ENCODE measurements around the gene ZBTB33. TPM values are rescaled to one million over a fixed set of nuclear protein-coding genes. Genes with fewer than 3 reads are reported as not detected.

Gene ZBTB33
- total RNA-seq, result 10.0 TPM

GRCh38 chrX:120250522-120251271, at the start of gene ZBTB33:
Gene ZBTB33, plus strand, starts transcription at chrX:120250812. Its CDS starts 2,604 bp downstream, at chrX:120253416.
- ATAC-seq, result peak; percentile 99

- ATAC-seq, result no peak
Measured at GRCh38 chrX:120200851-120201250, 49.8 kb upstream of the ZBTB33 start.

- ATAC-seq, result no peak
Measured at GRCh38 chrX:120205816-120206753, 44.5 kb upstream of the ZBTB33 start.

- no peak for ATAC-seq
Measured at GRCh38 chrX:120207009-120207605, 43.5 kb upstream of the ZBTB33 start.

- peak; percentile 64 for ATAC-seq
Measured at GRCh38 chrX:120213438-120214265, 37.0 kb upstream of the ZBTB33 start.

- no peak for ATAC-seq
Measured at GRCh38 chrX:120223374-120223773, 27.2 kb upstream of the ZBTB33 start.

GRCh38 chrX:120224388-120224787, 26.2 kb upstream of the ZBTB33 start:
- ATAC-seq, result no peak

GRCh38 chrX:120228187-120228908, 22.3 kb upstream of the ZBTB33 start:
- no peak for ATAC-seq

- ATAC-seq, result no peak
Measured at GRCh38 chrX:120235284-120235683, 15.3 kb upstream of the ZBTB33 start.

- no peak for ATAC-seq
Measured at GRCh38 chrX:120236687-120237479, 13.7 kb upstream of the ZBTB33 start.

- ATAC-seq, result no peak
Measured at GRCh38 chrX:120238933-120239332, 11.7 kb upstream of the ZBTB33 start.

- no peak for ATAC-seq
Measured at GRCh38 chrX:120242813-120243212, 7.8 kb upstream of the ZBTB33 start.

GRCh38 chrX:120244395-120244734, 6.2 kb upstream of the ZBTB33 start:
- ATAC-seq, result peak; percentile 13

GRCh38 chrX:120244735-120245498, 5.7 kb upstream of the ZBTB33 start:
- ATAC-seq, result peak; percentile 91

- peak; percentile 29 for ATAC-seq
Measured at GRCh38 chrX:120251471-120252011, 929 bp downstream of the ZBTB33 start.

GRCh38 chrX:120253784-120254183, 3.2 kb downstream of the ZBTB33 start:
- ATAC-seq, result no peak

- peak; percentile 96 for ATAC-seq
Measured at GRCh38 chrX:120260369-120260768, 9.8 kb downstream of the ZBTB33 start.

GRCh38 chrX:120262859-120263708, 12.5 kb downstream of the ZBTB33 start:
- no peak for ATAC-seq

- ATAC-seq, result no peak
Measured at GRCh38 chrX:120264341-120264740, 13.7 kb downstream of the ZBTB33 start.
